Adipocyte (in vitro differentiated cells): ENCODE results near the gene THRB.

Source experiments
- DNase-seq: peaks from one replicate; pipeline ENCODE4 v3.0.0-alpha.2; 2015; ENCODE audit warnings: low read depth
- H3K27me3 ChIP-seq: replicated peaks from 2 replicates; pipeline ENCODE4 v1.7.0; 2013; ENCODE audit warnings: mild to moderate bottlenecking, low read length, moderate library complexity; ENCODE audit not compliant: control insufficient read depth, insufficient read depth
- H3K36me3 ChIP-seq: 2 replicates; pipeline ENCODE4 v1.7.0; 2013; ENCODE audit warnings: low read length, mild to moderate bottlenecking, moderate library complexity; ENCODE audit not compliant: control insufficient read depth, insufficient read depth, severe bottlenecking
- H3K4me1 ChIP-seq: 2 replicates; pipeline ENCODE4 v1.7.0; 2013; ENCODE audit warnings: mild to moderate bottlenecking, low read length, moderate library complexity; ENCODE audit not compliant: control insufficient read depth, insufficient read depth
- H3K4me3 ChIP-seq: 2 replicates; pipeline ENCODE4 v1.7.0; 2013; ENCODE audit warnings: mild to moderate bottlenecking, low read length, moderate library complexity
- H3K9ac ChIP-seq: 2 replicates; pipeline ENCODE4 v1.7.0; 2013; ENCODE audit warnings: mild to moderate bottlenecking, low read length, moderate library complexity
- H3K9me3 ChIP-seq: 2 replicates; pipeline ENCODE4 v1.7.0; 2013; ENCODE audit warnings: mild to moderate bottlenecking, low read length, moderate library complexity; ENCODE audit not compliant: control insufficient read depth

Gene THRB

DNA sequence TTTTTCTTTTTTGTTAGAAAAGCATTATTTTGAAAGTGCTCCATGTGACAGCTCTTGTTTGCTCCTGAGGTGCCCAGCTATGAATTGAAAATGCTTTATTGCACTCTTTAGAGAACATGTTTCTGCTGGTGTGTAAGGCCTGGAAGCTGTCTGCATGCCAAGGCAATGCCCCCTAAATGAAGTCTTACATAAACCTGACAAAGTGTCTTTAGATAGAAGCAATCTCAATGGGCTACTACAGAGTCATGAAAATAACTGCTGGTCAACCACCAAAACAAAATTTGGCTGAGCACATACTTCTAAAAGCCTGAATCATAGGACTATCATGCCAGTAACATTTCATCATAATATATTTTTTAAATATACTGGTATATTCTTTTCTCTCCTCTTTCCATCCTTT is 178.7 kb downstream of the THRB start:
- H3K36me3 ChIP-seq, result no peaks in the 10 kb centered on the region
- peak; percentile 52 for DNase-seq
- H3K27me3 ChIP-seq, result no peaks in the 10 kb centered on the region
- peak overlapping the region; percentile 59 for H3K4me3 ChIP-seq
- H3K4me1 ChIP-seq, result peaks cover 46% of the 10 kb centered on the region
- H3K9me3 ChIP-seq, result peaks cover 18% of the 10 kb centered on the region
- no peak overlapping the region for H3K9ac ChIP-seq

- DNase-seq, result no peak
- Histone ChIP-seq H3K9me3 (peaks cover 18% of the 10 kb centered on the region), H3K4me3 (no peak overlapping the region), H3K27me3 (no peaks in the 10 kb centered on the region), H3K9ac (no peak overlapping the region), H3K36me3 (no peaks in the 10 kb centered on the region), H3K4me1 (peaks cover 49% of the 10 kb centered on the region)
These were observed 179.3 kb downstream of the THRB start for GRCh38 chr3:24315356-24315755.

DNA sequence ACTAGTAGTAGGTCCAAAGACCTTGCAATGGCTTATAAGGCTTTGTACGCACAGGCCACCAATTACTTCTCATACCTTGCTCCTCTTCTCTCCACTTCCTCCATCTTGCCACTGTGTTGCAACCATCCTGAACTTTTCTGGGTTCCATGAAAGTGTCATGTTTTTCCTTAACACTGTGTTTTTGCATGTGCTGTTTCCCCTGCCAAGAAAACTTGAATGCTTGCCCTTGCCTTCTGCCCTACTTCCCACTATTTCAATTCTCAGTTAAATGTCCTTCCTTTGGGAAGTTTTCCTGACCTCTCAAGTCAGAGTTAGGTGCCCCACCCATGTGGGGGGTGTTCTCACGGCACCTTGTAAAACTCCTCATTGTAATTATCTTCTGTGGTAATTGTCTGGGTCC is 182.8 kb downstream of the THRB start:
- no peak overlapping the region for H3K9ac ChIP-seq
- no peak overlapping the region for H3K4me3 ChIP-seq
- no peaks in the 10 kb centered on the region for H3K9me3 ChIP-seq
- no peaks in the 10 kb centered on the region for H3K36me3 ChIP-seq
- DNase-seq, result no peak
- no peaks in the 10 kb centered on the region for H3K27me3 ChIP-seq
- H3K4me1 ChIP-seq, result peaks cover 43% of the 10 kb centered on the region

- DNase-seq, result no peak
- Histone ChIP-seq H3K4me3 (no peak overlapping the region), H3K9me3 (no peaks in the 10 kb centered on the region), H3K4me1 (peaks cover 39% of the 10 kb centered on the region), H3K9ac (no peak overlapping the region), H3K36me3 (no peaks in the 10 kb centered on the region), H3K27me3 (no peaks in the 10 kb centered on the region)
These were observed 183.8 kb downstream of the THRB start for GRCh38 chr3:24310887-24311286.

GRCh38 chr3:24306518-24306917 is 188.1 kb downstream of the THRB start:
- H3K4me3 ChIP-seq, result no peak overlapping the region
- H3K36me3 ChIP-seq, result no peaks in the 10 kb centered on the region
- no peaks in the 10 kb centered on the region for H3K27me3 ChIP-seq
- H3K9ac ChIP-seq, result no peak overlapping the region
- H3K4me1 ChIP-seq, result peaks cover 14% of the 10 kb centered on the region
- H3K9me3 ChIP-seq, result no peaks in the 10 kb centered on the region
- no peak for DNase-seq

- Histone ChIP-seq H3K9ac (no peak overlapping the region), H3K4me1 (peaks cover 9% of the 10 kb centered on the region), H3K27me3 (no peaks in the 10 kb centered on the region), H3K36me3 (no peaks in the 10 kb centered on the region), H3K4me3 (no peak overlapping the region), H3K9me3 (no peaks in the 10 kb centered on the region)
- DNase-seq, result no peak
These were observed 188.7 kb downstream of the THRB start for GRCh38 chr3:24305795-24306467.

- no peak for DNase-seq
- Histone ChIP-seq H3K4me1 (peaks cover 25% of the 10 kb centered on the region), H3K9ac (no peak overlapping the region), H3K36me3 (no peaks in the 10 kb centered on the region), H3K4me3 (no peak overlapping the region), H3K9me3 (no peaks in the 10 kb centered on the region), H3K27me3 (no peaks in the 10 kb centered on the region)
These were observed 191.4 kb downstream of the THRB start for GRCh38 chr3:24303057-24303754.

GRCh38 chr3:24302396-24302795 is 192.3 kb downstream of the THRB start:
- DNase-seq, result no peak
- H3K9ac ChIP-seq, result no peak overlapping the region
- no peaks in the 10 kb centered on the region for H3K27me3 ChIP-seq
- H3K9me3 ChIP-seq, result no peaks in the 10 kb centered on the region
- no peaks in the 10 kb centered on the region for H3K36me3 ChIP-seq
- H3K4me3 ChIP-seq, result no peak overlapping the region
- H3K4me1 ChIP-seq, result peaks cover 25% of the 10 kb centered on the region

DNA sequence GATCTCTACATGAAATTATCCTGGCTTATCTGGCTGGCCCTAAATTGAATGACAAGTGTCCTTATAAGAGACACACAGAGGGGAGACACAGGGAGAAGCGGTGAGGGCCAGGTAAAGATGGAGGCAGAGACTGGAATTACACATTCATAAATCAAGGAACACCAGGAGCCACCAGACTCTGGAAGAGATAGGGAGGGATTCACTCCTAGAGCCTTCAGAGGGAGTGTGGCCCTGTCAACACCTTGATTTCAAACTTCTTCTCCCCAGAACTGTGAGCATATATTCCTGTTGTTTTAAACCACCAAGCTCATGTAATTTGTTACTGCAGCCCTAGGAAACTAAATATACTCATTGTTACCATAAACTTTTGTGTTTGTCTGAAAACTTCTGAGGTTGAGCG is 193.7 kb downstream of the THRB start:
- Histone ChIP-seq H3K4me3 (no peak overlapping the region), H3K9ac (no peak overlapping the region), H3K27me3 (no peaks in the 10 kb centered on the region), H3K4me1 (peaks cover 20% of the 10 kb centered on the region), H3K9me3 (no peaks in the 10 kb centered on the region), H3K36me3 (no peaks in the 10 kb centered on the region)
- no peak for DNase-seq

- H3K9ac ChIP-seq, result peak overlapping the region; percentile 20
- no peaks in the 10 kb centered on the region for H3K36me3 ChIP-seq
- peak; percentile 66 for DNase-seq
- peaks cover 19% of the 10 kb centered on the region for H3K4me1 ChIP-seq
- H3K27me3 ChIP-seq, result no peaks in the 10 kb centered on the region
- H3K4me3 ChIP-seq, result peak overlapping the region; percentile 8
- no peaks in the 10 kb centered on the region for H3K9me3 ChIP-seq
These were observed 194.6 kb downstream of the THRB start for GRCh38 chr3:24299806-24300626.

DNA sequence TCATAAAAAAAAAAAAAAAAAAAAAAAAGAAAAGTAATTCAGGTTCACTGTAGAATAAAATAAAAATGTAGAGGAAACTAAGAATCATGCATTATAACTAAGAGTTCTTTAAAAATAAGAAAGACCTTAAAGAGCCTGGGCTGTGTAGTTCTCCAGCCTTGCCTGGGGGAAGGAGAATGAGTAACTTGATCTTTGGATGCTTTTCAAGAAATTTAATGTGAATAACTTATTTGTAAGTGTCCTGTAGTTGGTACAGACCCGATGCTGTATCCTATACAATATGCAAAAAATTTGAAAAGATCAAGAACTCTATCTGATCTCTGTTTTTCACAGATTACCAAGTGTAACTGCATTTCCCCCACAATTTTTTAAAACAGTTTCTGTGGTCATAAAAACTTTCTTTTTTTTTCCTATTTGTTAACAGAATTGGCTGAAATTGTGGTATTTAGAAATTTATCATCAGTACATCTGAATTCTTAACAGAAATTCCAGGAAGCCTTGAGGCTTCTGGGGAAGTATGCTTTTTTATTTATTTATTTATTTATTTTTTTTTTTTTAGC is 195.3 kb downstream of the THRB start:
- peak; percentile 73 for DNase-seq
- H3K9me3 ChIP-seq, result peaks cover 2% of the 10 kb centered on the region
- peak overlapping the region; percentile 46 for H3K9ac ChIP-seq
- peaks cover 19% of the 10 kb centered on the region for H3K4me1 ChIP-seq
- H3K36me3 ChIP-seq, result no peaks in the 10 kb centered on the region
- no peak overlapping the region for H3K4me3 ChIP-seq
- no peaks in the 10 kb centered on the region for H3K27me3 ChIP-seq
